Mesendoderm (in vitro differentiated cells): ENCODE results near the gene IRF7.
A peak's percentile ranks its signal among the peaks of the same experiment; 100 is the strongest.

Source experiments
- DNase-seq: peaks from one replicate; pipeline ENCODE4 v3.0.0; 2013
- H2AK5ac ChIP-seq: 2 replicates; pipeline ENCODE4 v1.6.1; 2013; ENCODE audit warnings: low read length, inconsistent platforms
- H2BK120ac ChIP-seq: 2 replicates; pipeline ENCODE4 v1.6.1; 2013; ENCODE audit warnings: low read depth, mild to moderate bottlenecking, low read length, moderate library complexity, mixed read lengths
- H2BK15ac ChIP-seq: replicated peaks from 2 replicates; pipeline ENCODE4 v1.6.1; 2013; ENCODE audit warnings: low read depth, mild to moderate bottlenecking, moderate library complexity
- H2BK5ac ChIP-seq: 2 replicates; pipeline ENCODE4 v1.6.1; 2013; ENCODE audit warnings: low read length, inconsistent platforms
- H3K18ac ChIP-seq: 2 replicates; pipeline ENCODE4 v1.6.1; 2013; ENCODE audit warnings: mild to moderate bottlenecking, low read length, mixed read lengths
- H3K23ac ChIP-seq: one replicate; pipeline ENCODE4 v1.6.1; 2013; ENCODE audit warnings: low read length
- H3K27ac ChIP-seq: 2 replicates; pipeline ENCODE4 v1.5.1; 2013; ENCODE audit warnings: low read depth, mild to moderate bottlenecking, inconsistent platforms, low read length, moderate library complexity
- H3K27me3 ChIP-seq: 2 replicates; pipeline ENCODE4 v1.6.1; 2013; ENCODE audit warnings: low read length, control low read depth, mild to moderate bottlenecking, inconsistent platforms; ENCODE audit not compliant: insufficient read depth, poor library complexity
- H3K36me3 ChIP-seq: 2 replicates; pipeline ENCODE4 v1.6.1; 2013; ENCODE audit warnings: low read length, inconsistent platforms; ENCODE audit not compliant: control insufficient read depth, insufficient read depth
- H3K4ac ChIP-seq: one replicate; pipeline ENCODE4 v1.6.1; 2013; ENCODE audit warnings: low read depth, mild to moderate bottlenecking, low read length, moderate library complexity
- H3K4me1 ChIP-seq: 2 replicates; pipeline ENCODE4 v1.6.1; 2013; ENCODE audit warnings: low read depth, low read length, inconsistent platforms; ENCODE audit not compliant: control insufficient read depth
- H3K4me2 ChIP-seq: 2 replicates; pipeline ENCODE4 v1.6.1; 2013; ENCODE audit warnings: low read length
- H3K4me3 ChIP-seq: 2 replicates; pipeline ENCODE4 v1.5.1; 2013; ENCODE audit warnings: mild to moderate bottlenecking, low read length
- H3K56ac ChIP-seq: one replicate; pipeline ENCODE4 v1.6.1; 2013; ENCODE audit warnings: low read length
- H3K79me1 ChIP-seq: 2 replicates; pipeline ENCODE4 v1.6.1; 2013; ENCODE audit warnings: low read length, inconsistent platforms
- H3K79me2 ChIP-seq: 2 replicates; pipeline ENCODE4 v1.6.1; 2013; ENCODE audit warnings: mild to moderate bottlenecking, low read length; ENCODE audit not compliant: control insufficient read depth, insufficient read depth
- H3K9ac ChIP-seq: 2 replicates; pipeline ENCODE4 v1.6.1; 2013; ENCODE audit warnings: low read length, inconsistent platforms
- H4K5ac ChIP-seq: one replicate; pipeline ENCODE4 v1.6.1; 2013; ENCODE audit warnings: low read length
- H4K8ac ChIP-seq: one replicate; pipeline ENCODE4 v1.6.1; 2013; ENCODE audit warnings: low read depth, mild to moderate bottlenecking, control low read depth, low read length, moderate library complexity
- WGBS: extraction: QIAGEN DNeasy Blood & Tissue Kit; methylation state at CpG from one replicate; pipeline ENCODE4 v1.1.7; 2013; ENCODE audit warnings: low lambda C conversion rate, missing lambda C conversion rate; ENCODE audit not compliant: insufficient coverage; ENCODE audit errors: extremely low coverage; 5-methylcytosine and 5-hydroxymethylcytosine counted together

IRF7 gene

GRCh38 chr11:643849-644738, 28.3 kb upstream of the IRF7 start:
- H2BK15ac ChIP-seq: no peak overlapping the region
- no peak overlapping the region for H2AK5ac ChIP-seq
- H3K79me1 ChIP-seq: no peaks in the 10 kb centered on the region
- H3K4me2 ChIP-seq: no peak overlapping the region
- H3K27me3 ChIP-seq: no peaks in the 10 kb centered on the region
- H3K27ac ChIP-seq: no peak overlapping the region
- H3K36me3 ChIP-seq: no peaks in the 10 kb centered on the region
- H3K79me2 ChIP-seq: no peaks in the 10 kb centered on the region
- WGBS: no CpG with 5 or more reads among the region's 50 CpGs
- H3K56ac ChIP-seq: no peak overlapping the region
- H3K9ac ChIP-seq: no peak overlapping the region
- no peaks in the 10 kb centered on the region for H3K4me1 ChIP-seq
- no peak overlapping the region for H4K8ac ChIP-seq
- DNase-seq: no peak
- no peak overlapping the region for H2BK120ac ChIP-seq
- H3K18ac ChIP-seq: no peak overlapping the region
- H2BK5ac ChIP-seq: no peak overlapping the region
- no peak overlapping the region for H3K4ac ChIP-seq
- H3K4me3 ChIP-seq: no peak overlapping the region
- no peak overlapping the region for H3K23ac ChIP-seq
- no peak overlapping the region for H4K5ac ChIP-seq

GRCh38 chr11:643366-643765, 27.6 kb upstream of the IRF7 start:
- H2AK5ac ChIP-seq: no peak overlapping the region
- H3K23ac ChIP-seq: no peak overlapping the region
- no CpG with 5 or more reads among the region's 9 CpGs for WGBS
- H3K27ac ChIP-seq: no peak overlapping the region
- no peak overlapping the region for H3K4me3 ChIP-seq
- H3K4ac ChIP-seq: no peak overlapping the region
- H2BK15ac ChIP-seq: no peak overlapping the region
- no peaks in the 10 kb centered on the region for H3K79me2 ChIP-seq
- no peak overlapping the region for H3K9ac ChIP-seq
- H3K79me1 ChIP-seq: no peaks in the 10 kb centered on the region
- H3K18ac ChIP-seq: no peak overlapping the region
- H3K4me1 ChIP-seq: no peaks in the 10 kb centered on the region
- no peaks in the 10 kb centered on the region for H3K36me3 ChIP-seq
- H2BK5ac ChIP-seq: no peak overlapping the region
- H3K4me2 ChIP-seq: no peak overlapping the region
- no peak overlapping the region for H2BK120ac ChIP-seq
- no peak for DNase-seq
- H4K5ac ChIP-seq: no peak overlapping the region
- H4K8ac ChIP-seq: no peak overlapping the region
- H3K27me3 ChIP-seq: no peaks in the 10 kb centered on the region
- H3K56ac ChIP-seq: no peak overlapping the region

GRCh38 chr11:641806-642370, 26.1 kb upstream of the IRF7 start:
- H2BK5ac ChIP-seq: no peak overlapping the region
- no peaks in the 10 kb centered on the region for H3K79me1 ChIP-seq
- no peak overlapping the region for H3K18ac ChIP-seq
- no peak overlapping the region for H2BK120ac ChIP-seq
- no peak overlapping the region for H2BK15ac ChIP-seq
- H4K8ac ChIP-seq: no peak overlapping the region
- no peak overlapping the region for H4K5ac ChIP-seq
- H3K36me3 ChIP-seq: no peaks in the 10 kb centered on the region
- no peaks in the 10 kb centered on the region for H3K79me2 ChIP-seq
- H3K9ac ChIP-seq: no peak overlapping the region
- peaks cover 13% of the 10 kb centered on the region for H3K27me3 ChIP-seq
- H3K4ac ChIP-seq: no peak overlapping the region
- no peak overlapping the region for H3K4me2 ChIP-seq
- H3K4me3 ChIP-seq: no peak overlapping the region
- H3K56ac ChIP-seq: no peak overlapping the region
- no peaks in the 10 kb centered on the region for H3K4me1 ChIP-seq
- H3K27ac ChIP-seq: no peak overlapping the region
- no CpG with 5 or more reads among the region's 19 CpGs for WGBS
- H2AK5ac ChIP-seq: no peak overlapping the region
- no peak overlapping the region for H3K23ac ChIP-seq
- no peak for DNase-seq

DNA sequence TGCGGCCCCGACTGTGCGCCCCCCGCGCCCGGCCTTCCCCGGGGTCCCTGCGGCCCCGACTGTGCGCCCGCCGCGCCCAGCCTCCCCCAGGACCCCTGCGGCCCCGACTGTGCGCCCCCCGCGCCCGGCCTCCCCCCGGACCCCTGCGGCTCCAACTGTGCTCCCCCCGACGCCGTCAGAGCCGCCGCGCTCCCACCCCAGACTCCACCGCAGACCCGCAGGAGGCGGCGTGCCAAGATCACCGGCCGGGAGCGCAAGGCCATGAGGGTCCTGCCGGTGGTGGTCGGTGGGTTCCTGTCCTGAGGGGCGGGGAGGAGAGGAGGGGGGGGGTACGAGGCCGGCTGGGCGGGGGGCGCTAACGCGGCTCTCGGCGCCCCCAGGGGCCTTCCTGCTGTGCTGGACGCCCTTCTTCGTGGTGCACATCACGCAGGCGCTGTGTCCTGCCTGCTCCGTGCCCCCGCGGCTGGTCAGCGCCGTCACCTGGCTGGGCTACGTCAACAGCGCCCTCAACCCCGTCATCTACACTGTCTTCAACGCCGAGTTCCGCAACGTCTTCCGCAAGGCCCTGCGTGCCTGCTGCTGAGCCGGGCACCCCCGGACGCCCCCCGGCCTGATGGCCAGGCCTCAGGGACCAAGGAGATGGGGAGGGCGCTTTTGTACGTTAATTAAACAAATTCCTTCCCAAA, 24.4 kb upstream of the IRF7 start:
- Histone ChIP-seq H3K27ac (no peak overlapping the region), H3K79me2 (no peaks in the 10 kb centered on the region), H3K4me1 (no peaks in the 10 kb centered on the region), H2AK5ac (no peak overlapping the region), H3K36me3 (no peaks in the 10 kb centered on the region), H2BK15ac (no peak overlapping the region), H3K27me3 (peaks cover 20% of the 10 kb centered on the region), H4K8ac (no peak overlapping the region), H4K5ac (no peak overlapping the region), H3K9ac (no peak overlapping the region), H3K23ac (no peak overlapping the region), H3K4ac (no peak overlapping the region), H3K4me2 (no peak overlapping the region), H2BK5ac (no peak overlapping the region), H3K18ac (no peak overlapping the region), H2BK120ac (no peak overlapping the region), H3K4me3 (no peak overlapping the region), H3K79me1 (no peaks in the 10 kb centered on the region), H3K56ac (no peak overlapping the region)
- WGBS: no CpG with 5 or more reads among the region's 69 CpGs
- DNase-seq: no peak

DNA sequence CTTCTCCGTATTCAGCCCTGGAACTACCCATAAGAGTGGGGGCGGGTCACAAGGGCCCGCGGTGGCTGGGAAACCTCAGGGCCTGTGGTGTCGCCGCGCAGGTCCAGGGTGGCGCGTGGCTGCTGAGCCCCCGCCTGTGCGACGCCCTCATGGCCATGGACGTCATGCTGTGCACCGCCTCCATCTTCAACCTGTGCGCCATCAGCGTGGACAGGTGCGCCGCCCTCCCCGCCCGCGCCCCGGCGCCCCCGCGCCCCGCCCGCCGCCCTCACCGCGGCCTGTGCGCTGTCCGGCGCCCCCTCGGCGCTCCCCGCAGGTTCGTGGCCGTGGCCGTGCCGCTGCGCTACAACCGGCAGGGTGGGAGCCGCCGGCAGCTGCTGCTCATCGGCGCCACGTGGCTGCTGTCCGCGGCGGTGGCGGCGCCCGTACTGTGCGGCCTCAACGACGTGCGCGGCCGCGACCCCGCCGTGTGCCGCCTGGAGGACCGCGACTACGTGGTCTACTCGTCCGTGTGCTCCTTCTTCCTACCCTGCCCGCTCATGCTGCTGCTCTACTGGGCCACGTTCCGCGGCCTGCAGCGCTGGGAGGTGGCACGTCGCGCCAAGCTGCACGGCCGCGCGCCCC, 23.7 kb upstream of the IRF7 start:
- no peak overlapping the region for H4K8ac ChIP-seq

More for the DNA sequence above, 23.7 kb upstream of the IRF7 start:
- Histone ChIP-seq H3K79me1 (no peaks in the 10 kb centered on the region), H3K4me2 (peak overlapping the region; percentile 13), H3K4ac (no peak overlapping the region), H3K23ac (no peak overlapping the region), H3K36me3 (no peaks in the 10 kb centered on the region), H3K27ac (no peak overlapping the region), H3K18ac (no peak overlapping the region), H3K79me2 (no peaks in the 10 kb centered on the region), H3K9ac (peak overlapping the region; percentile 11), H3K4me1 (no peaks in the 10 kb centered on the region), H3K27me3 (peaks cover 20% of the 10 kb centered on the region), H3K4me3 (no peak overlapping the region), H2AK5ac (no peak overlapping the region), H2BK5ac (no peak overlapping the region), H2BK15ac (no peak overlapping the region), H2BK120ac (no peak overlapping the region), H4K5ac (no peak overlapping the region), H3K56ac (peak overlapping the region; percentile 42)
- DNase-seq: no peak
- no CpG with 5 or more reads among the region's 80 CpGs for WGBS
